ENCODE data around the gene GTPBP4.
"Not testable (repeated sequence)": the region's sequence is repeated elsewhere in the genome, so short reads cannot be mapped to it uniquely, and the experiment has no call there.

GTPBP4 gene

DNA sequence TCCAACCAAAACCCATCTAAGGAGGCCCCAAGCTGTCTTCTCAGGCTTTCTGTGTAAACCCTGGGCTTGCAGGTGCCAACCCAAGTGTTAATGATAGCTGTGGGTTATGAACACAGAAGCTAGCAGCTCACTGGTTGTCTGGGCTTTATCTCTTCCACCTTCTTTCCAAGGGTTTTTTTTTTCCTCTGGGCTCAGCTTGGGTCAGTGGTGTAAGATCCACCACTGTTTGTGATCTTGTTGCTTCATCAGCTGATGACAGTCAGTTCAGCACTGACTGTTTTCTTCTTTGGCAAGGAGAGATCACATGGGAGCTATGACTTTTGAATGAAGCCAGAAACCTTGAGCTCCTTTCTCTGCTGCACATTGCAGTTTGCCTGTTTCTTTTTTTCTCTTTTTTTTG lies 4.6 kb downstream of the GTPBP4 start:
- DNase-seq, result no peak

DNA sequence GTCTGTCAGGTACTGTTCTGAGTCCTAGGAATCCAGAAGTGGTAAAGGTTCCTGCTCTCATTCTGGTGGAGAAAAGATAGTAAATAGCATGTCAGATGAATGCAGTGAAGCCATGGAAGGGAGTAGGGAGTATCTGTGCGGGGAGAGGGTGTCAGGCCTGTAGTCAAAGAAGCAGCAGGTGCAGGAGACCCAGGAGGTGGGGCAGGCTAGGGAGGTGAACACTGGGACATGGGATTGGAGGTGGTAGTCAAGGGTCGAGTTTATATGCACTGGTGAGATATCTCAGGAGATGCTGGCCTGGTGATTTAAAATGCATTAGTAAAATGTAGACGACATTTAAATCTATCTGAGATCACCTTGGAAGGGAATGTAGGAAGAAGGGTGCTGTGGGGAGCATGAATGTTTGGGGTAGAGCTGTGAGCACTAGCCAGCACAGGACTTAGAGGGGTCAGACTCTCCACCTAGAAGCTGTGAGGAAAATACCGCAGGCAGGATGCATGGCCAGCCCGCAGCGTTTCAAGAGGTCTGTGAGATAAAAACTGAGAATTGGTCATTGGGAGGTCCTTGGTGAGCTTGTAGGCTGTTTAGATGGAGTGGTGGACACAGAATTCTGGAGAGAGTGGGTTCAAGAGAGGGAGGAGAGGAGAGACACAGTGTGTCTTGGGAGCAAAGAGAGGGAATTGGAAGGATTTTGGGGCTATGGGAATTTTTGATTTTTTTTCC lies 6.8 kb downstream of the GTPBP4 start:
- DNase-seq, result no peak

DNA sequence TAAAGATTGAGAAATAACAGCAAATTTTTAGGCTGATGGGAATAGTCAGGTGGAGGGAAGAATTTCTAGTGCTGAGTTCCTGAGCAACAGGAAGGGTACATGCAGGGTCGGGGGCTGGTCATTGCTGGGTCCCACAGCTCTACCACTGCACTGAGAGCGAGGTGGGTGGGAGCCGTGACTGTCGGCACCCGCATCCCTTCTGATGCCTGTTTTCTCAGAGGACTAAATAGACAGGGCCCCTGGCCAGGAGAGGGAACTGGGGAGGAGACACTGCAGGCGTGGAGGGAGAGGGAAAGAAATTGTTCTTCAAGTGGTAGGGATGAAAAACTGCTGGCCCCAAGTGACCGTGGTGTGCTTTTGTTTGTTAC lies 7.3 kb downstream of the GTPBP4 start:
- DNase-seq, result no peak

DNA sequence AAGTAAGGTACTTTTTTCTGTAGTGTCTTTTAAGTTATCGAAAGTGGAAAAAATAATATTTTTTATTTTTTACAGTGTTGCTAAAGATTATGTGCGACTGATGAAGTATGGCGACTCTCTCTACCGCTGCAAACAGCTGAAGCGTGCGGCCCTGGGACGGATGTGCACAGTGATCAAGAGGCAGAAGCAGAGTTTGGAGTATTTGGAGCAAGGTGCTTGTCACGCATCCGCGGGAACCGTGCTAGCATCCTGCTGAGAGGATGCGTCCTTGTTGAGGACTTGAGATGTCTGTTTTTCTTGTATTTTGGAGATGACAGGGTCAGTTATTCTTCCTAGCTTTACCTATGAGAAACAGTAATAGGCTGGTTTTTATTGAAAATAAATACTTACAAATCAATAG lies 7.8 kb downstream of the GTPBP4 start:
- DNase-seq, result no peak

DNA sequence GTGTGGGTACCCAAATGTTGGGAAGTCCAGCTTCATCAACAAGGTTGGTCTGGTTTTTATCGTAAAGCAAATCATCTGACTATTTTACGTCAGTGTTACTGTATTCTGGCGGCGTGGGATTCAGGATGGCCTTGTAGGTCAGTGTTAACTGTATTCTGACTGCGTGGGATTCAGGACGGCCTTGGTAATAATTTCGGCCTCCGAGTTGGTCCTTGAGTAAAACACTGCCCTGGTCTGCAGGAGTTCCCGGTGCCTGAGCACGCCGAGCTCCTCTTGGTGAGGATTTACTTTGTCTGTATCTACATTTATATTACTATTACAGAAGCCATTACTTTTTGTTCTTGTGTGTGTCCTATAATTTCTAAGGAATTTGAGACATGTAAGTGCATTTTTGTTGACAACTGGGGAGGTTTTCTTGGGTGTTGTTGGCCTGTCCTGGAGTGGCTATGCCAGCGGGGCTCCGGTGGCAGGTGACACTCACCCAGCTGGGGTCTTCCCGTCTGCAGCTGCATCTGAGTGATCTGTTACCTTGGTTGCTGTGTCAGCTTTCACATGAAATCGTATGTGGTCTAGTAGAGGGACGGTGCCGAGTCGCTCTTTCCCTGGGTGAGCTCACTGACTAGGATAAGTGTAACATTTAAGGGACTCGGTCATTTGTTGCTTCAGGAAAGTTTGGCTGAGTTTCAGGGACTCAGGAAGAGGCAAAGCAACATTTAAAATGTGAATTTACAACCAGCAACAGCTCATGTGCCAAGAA lies 9.2 kb downstream of the GTPBP4 start:
- DNase-seq, result no peak

DNA sequence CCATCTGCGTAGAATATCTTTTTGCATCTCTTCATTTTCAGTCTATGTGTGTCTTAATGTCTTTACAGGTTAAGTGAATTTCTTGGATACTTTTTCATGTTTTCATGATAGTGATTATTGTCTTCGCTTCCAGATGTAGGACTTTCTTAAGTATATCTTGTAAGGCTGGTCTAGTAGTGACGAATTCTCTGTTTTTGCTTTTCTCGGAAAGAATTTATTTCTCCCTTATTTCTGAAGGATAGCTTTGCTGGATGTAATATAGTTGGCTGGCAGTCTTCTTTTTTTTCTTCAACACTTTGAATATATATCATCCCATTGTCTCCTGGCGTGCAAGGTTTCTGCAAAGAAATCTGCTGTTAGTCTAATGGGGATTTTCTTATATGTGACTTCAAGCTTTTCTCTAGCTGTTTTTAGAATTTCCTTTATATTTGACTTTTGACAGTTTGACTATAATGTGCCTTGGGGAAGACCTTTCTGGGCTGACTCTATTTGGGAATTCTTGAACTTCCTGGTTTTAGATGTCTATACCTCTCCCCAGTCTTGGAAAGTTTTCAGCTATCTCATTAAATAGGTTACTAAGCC lies 14.3 kb downstream of the GTPBP4 start:
- no peak for DNase-seq

DNA sequence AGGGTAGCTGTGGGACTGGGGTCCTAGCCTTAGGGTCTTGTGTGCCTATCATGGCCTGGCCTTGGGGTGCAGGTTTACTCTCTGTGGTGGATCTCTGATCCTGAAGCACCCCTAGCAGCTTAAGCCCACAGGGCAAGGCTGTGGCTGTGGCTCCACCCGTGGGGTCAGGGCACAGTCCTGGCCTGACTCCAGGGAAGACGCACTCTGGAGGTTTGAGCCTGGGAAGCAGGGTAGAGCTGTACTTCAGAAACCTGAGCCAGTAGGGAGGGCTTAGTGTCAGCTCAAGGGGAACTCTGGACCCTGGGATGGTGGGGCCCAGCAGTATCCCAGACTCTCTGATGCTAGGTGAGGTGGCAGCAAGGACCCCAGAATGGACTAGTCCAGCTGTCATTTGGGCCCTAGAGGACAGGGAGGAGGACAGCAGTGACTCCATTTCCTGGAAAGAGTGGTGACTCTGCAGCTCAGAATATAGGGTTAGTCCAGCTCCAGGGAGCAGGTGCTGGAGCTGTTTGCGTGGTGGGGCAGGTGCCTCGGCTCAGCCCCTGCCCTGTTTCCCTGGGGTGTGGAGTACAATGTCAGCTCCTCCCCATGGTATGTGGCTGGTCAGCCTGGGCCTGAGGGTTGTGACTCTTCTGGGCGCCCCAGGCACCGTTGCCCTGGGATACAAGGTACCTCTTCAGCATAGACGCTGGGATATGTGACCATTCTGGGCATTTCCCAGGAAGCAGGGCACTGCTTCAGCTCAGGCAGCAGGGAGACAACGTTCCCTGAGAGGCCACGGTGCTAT lies 15.8 kb downstream of the GTPBP4 start:
- DNase-seq, result no peak

DNA sequence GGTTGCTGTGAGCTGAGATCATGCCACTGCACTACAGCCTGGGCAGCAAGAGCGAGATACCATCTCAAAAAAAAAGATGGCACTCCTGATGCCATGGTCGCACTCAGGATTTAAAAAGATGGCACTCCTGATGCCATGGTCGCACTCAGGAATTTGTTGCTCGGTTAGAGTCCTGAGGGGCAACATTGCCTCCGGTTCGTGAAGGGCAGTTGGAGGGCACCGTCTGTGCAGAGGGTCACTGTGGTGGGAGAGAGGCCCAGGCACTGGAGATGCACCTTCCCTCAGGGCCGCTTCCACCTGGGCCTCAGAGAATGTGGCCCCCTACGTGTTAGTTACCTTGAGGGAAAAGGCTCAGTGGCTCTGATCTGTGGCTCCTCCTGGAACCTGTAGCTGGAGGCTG lies 18.3 kb downstream of the GTPBP4 start:
- no peak for DNase-seq

DNA sequence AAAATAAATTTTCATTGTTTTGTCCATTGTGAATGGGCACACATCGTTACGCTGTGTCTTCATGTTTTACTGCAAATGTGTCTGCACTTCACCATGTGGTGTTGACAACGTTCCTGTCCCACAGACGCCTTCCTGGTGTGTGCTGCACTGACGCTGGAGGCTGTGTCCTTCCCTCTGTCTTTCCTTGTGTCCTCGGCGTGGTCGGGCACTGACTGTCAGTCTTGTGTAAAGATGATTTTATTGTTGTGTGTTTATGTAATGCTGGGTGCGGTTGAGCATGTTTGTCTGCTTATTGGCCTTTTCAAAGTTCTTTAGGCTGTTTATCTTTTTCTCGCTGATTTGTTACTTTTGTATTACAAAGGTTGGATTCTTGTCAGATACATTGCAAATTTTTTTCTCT lies 19.3 kb downstream of the GTPBP4 start:
- no peak for DNase-seq

DNA sequence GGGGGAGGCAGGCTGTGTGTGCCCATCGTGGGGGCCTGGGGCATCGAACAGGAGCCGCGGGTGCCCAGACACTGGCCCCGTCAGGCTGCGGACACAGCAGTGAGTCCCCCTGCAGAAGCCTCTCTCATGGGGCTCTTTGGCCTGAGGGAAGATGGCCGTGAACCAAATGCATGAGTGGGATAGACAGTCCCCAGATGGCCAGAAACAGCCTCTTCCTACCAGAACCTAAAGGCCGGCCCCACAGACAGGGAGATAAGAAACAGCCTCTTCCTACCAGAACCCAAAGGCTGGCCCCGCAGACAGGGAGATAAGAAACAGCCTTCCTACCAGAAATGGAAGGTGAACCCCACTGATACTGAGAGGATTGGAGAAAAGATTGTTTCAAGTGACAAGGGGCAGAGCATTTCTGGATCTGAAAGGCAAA lies 20.8 kb downstream of the GTPBP4 start:
- no peak for DNase-seq

DNA sequence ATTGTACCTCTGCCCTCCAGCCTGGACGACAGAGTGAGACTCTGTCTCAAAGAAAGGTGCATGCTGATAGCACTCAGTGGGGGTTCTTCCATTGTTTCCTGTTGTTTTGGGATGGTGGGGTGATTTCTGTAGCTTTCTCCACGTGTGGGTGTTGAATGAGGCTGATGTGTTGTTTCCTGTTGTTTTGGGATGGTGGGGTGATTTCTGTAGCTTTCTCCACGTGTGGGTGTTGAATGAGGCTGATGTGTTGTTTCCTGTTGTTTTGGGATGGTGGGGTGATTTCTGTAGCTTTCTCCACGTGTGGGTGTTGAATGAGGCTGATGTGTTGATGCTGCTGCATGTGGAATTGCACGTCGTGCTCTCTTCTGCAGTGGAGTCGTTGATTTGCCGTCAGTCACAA lies 21.7 kb downstream of the GTPBP4 start:
- not testable (repeated sequence) for DNase-seq

DNA sequence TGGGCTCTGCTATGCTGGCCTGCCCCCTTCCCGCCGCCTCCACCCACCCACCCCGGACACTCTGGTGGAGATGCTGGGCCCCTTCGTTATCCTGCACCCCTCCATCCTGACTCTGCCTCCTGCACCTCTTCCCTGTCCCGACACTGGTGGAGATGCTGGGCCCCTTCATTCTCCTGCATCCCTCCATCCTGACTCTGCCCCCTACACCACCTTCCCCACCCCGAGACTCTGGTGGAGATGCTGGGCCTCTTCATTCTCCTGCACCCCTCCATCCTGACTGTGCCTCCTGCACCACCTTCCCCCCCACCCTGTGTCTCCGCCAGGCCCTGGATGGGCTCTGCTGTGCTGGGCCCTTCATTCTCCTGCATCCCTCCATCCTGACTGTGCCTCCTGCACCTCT lies 22.5 kb downstream of the GTPBP4 start:
- no peak for DNase-seq

DNA sequence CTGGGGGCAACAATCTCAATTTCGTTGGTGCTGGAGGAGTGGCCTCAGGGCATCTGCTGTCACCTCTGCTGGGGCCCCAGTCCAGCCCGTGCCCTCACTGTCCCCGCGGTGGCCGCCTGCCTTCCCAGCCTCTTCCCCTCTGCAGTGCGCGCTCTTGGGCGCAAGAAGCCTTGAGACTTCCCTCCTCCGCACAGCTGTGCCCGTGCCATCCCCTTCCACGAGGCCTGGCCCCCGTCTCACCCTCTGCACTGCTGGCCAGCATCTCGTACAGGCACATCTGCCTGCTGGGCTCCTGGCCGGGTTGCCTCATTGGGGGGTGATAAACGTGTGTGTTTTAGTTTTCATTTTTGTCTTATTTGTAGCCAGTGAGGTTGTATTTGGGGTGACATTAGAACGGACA lies 23.5 kb downstream of the GTPBP4 start:
- DNase-seq, result no peak

DNA sequence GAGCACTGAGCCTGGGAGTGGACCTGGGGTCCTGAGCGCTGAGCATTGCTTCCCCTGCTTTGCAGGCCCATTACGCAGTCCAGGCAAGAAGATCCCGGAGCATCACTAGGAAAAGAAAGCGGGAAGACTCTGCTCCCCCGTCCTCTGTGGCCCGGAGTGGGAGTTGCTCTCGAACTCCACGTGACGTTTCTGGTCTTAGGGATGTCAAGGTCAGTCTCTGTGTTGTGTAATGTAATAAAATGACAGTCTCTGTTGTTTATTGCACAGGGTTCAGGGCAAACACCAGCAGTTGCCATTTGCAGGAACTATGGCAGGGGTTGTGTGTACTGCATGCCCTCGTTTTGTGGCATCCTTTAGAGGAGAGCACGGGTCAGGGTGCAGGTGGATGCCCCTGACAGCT lies 27.5 kb downstream of the GTPBP4 start:
- DNase-seq, result no peak

DNA sequence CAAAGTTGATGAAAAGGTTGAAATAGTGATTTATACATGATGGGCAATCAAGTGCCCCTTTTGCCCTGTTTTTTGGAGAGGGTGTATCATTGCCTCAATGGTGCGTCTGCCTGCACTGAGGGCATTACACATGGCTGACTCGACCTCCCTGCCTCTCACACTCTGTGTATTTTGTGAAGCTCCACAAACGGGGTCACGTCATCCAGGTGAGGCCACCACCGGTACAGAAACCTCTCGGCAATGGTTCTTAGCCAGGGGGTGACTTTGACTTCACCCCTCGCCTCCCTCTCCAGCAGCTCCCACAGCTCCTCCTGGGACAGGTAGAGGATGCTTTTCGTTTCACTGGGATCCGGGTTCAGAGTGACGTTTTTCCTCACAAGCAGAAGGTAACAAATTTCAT lies 31.1 kb downstream of the GTPBP4 start:
- DNase-seq, result no peak

DNA sequence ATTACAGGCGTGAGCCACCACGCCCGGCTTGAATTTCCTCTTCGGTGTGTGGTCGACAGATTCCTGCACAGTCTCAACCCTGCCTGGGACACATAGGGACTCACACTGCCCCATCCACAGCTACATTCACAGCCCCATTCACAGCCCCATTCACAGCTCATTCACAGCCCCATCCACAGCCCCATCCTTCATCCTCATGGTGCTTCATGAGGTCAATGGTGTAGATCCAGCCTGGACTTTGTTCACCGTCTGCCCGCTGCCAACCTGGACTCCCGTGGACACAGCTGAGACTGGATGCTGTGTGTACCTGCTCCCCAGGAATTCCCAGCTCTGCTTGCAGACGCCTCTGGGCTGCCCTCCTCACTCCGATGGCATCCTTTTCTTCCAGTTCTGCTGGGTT lies 32.2 kb downstream of the GTPBP4 start:
- no peak for DNase-seq

DNA sequence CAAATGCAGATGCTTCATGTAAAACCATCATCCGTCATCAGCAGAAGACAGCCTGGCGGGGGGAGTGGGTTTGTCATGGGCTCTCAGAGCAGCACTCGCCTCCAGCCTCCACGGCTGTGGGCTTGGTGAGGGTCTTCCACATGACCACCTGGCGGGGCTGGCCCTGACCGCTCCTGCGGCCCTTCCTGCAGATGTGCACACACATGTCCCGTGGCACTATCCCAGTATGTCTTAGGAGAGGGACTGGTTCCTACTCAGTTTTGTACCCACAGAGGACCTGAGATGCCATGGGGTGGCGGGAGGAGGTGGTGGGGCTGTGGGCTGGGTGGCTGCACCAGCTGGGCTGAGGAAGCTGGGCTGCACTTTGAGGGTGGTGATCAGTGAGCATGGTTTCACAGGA lies 32.7 kb downstream of the GTPBP4 start:
- no peak for DNase-seq

DNA sequence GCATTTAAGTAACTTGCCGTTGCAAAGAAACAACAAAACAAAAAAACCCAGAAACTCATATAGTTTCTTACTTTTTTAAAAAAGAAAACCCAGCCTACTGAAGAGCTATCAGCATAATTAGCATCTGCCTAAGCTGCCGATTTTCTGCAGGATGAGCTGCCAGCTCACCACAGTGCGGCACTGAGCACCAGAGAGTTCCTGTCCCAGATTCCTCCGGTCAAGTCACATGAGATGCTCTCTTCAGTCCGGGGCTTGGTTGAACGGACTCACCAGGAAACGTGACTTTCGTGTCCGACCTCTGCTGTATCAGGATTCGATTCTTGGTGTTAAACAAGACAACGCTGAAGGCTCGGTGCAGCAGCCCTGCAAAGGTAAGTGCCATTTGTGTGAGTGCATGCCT lies 34.2 kb downstream of the GTPBP4 start:
- DNase-seq, result no peak

DNA sequence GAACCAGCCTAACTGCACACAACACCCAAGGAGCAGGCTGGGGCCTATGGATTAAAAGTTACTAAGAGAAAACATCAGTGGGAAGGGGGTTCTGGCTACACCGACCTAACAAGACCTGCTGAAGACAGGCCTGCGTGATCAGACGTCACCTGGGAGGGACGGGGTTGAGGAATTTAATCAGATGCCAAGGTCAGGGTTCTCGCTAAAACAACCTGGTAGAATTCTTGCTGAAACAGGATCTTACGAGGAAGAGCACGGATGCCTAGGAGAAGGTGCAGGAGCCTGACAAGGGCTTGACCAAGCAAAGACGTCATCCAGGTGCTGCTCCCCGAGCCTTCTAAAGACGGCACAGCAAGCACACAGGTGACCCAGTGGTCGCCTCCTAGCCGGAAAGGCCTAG lies 35.9 kb downstream of the GTPBP4 start:
- DNase-seq, result no peak

DNA sequence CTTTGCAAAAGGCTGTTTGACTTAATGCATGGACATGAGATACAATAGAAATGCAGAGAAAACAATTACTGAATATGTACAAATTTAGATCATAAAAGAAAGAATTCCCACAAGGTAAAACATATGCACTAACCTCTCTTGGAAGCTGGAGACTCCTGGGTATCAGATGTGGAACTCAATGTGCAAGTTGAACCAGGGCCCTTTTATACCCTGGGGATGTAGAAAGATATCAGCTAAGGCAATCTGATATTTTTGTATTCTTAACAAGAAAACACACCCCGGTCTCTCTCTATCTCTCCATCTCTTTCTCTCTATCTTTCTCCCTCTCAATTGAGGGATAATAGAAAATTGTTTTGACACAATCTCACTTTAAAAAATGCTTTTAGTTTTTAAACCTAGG lies 37.4 kb downstream of the GTPBP4 start, which contains the start of gene IDI2:
Gene IDI2, minus strand, starts transcription at position 177 of the 400 bp plus-strand sequence. CDS start 1,136 bp downstream, outside the sequence.
- no peak for DNase-seq

DNA sequence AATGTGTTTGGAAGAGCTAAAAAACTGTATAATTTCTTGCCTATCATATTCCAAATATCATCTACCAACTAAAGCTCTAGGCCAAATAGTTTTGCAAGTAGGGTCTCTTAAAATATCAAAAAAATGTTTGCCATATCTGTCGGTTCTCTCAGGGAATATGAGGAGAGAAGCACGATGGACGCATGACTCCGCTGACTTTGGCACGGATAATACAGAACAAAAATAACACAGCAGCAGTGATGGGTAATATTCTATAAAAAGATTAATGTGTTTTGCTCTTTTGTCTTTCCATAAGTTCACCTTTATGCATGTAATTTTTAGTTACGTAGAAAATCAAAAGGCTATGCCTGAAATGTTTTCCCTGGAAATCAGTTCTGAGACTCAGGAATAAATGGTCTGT lies 38.3 kb downstream of the GTPBP4 start:
- DNase-seq, result no peak

DNA sequence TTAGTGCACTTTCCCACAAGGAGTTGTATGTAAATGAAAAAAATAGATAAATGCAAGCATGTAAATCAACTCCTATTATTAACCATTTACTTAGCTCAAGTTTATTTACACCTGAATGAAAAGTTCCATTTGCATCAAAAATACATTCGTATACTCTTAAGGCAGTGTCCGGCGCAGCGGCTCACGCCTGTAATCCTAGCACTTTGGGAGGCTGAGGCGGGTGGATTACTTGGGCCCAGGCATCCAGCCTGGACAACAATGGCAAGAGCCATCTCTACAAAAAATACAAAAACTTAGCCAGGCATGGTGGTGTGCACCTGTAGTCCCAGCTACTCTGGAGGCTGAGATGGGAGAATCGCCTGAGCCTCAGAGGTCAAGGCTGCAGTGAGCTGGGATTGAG lies 41.6 kb downstream of the GTPBP4 start:
- no peak for DNase-seq

DNA sequence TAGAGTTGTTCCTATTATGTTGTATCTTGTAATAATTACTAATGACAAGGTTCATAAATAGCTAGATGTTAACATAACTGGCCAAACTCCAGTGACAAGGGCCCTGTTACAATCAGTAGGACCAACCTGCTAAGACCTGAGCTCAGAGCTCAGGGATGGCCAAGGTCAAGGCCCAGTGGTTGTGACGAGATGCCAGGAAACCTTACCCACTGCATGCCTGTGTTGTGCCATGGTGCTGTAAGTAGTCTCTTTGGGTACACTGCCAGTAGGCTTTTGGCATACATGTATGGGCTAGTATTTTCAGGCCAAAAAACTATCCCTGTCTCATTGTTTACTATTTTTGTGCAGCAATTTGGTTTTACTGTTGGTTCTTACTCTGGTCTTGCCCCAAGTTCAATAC lies 45.4 kb downstream of the GTPBP4 start:
- no peak for DNase-seq

DNA sequence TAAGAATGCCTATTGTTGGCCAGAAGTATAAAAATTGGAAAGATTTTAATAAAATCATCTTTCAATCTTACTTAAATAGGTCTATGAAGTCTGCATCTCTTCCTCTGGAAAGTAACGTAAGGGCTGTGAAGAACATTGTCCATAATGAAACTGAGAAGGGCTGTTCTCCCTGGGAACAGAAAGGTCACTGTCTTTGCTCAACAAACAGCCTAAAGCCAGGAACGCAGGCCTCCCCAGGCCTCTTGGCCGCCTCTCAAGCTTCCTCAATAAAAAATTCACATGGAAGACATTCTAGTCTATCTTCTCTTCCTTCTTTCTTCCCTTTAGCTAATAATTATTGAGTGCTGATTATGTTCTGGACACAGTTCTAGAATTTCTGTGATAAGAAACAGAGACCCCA lies 46.5 kb downstream of the GTPBP4 start:
- no peak for DNase-seq

Measured in NCI-H2081 treated with DMSO at 0.1 percent for 48 hours (cell line).